Spleen (tissue), 11 donors: ENCODE measurements around the gene METTL24. TPM values are rescaled to one million over a fixed set of nuclear protein-coding genes. Genes with fewer than 3 reads are reported as not detected.
"Not testable (repeated sequence)": the region's sequence is repeated elsewhere in the genome, so short reads cannot be mapped to it uniquely, and the experiment has no call there.

Experiments used
- DNase-seq: peaks from one replicate; pipeline ENCODE4 v3.0.0-alpha.2; 2020
- H3K27ac ChIP-seq, 8 donors: fragments of 200-600 bp; sonication (generic) in 7 of 8; 1 replicate in 4 of 8; 2 replicates in 4 of 8; pipeline versions ENCODE4 v1.5.0 to v1.8.0; 2016 to 2021; ENCODE audit warnings: inconsistent platforms in 4 of 8, mild to moderate bottlenecking in 4 of 8, moderate library complexity in 1 of 8
- H3K27me3 ChIP-seq, 7 donors: fragments of 200-600 bp; sonication (generic) in 6 of 7; replicated peaks in 1 of 7; 1 replicate in 4 of 7; 2 replicates in 3 of 7; pipeline versions ENCODE4 v1.5.0 to v1.8.0; 2016 to 2021; ENCODE audit warnings: inconsistent platforms in 3 of 7, mild to moderate bottlenecking in 1 of 7
- H3K36me3 ChIP-seq, 6 donors: fragments of 200-600 bp; sonication (generic) in 5 of 6; 1 replicate in 4 of 6; 2 replicates in 2 of 6; pipeline versions ENCODE4 v1.5.0 to v1.8.0; 2016 to 2021; ENCODE audit warnings: inconsistent platforms in 2 of 6
- H3K4me1 ChIP-seq, 6 donors: fragments of 200-600 bp; sonication (generic) in 5 of 6; 1 replicate in 3 of 6; 2 replicates in 3 of 6; pipeline versions ENCODE4 v1.5.0 to v1.8.0; 2016 to 2021; ENCODE audit warnings: inconsistent platforms in 3 of 6
- H3K4me3 ChIP-seq, 8 donors: fragments of 200-600 bp; sonication (generic) in 7 of 8; 1 replicate in 4 of 8; 2 replicates in 4 of 8; pipeline versions ENCODE4 v1.5.0 to v1.8.0; 2016 to 2021; ENCODE audit warnings: inconsistent platforms in 4 of 8, mild to moderate bottlenecking in 4 of 8, moderate library complexity in 2 of 8
- H3K9me3 ChIP-seq, 8 donors: fragments of 200-600 bp; sonication (generic) in 7 of 8; 1 replicate in 4 of 8; 2 replicates in 4 of 8; pipeline versions ENCODE4 v1.5.0 to v1.8.0; 2016 to 2021; ENCODE audit warnings: inconsistent platforms in 4 of 8
- CTCF ChIP-seq, 11 experiments: fragments of 200-600 bp in 7 of 11; fragments of 450-650 bp in 4 of 11; sonication (generic) in 4 of 11; IDR thresholded peaks in 8 of 11; conservative IDR thresholded peaks in 3 of 11; 1 replicate in 7 of 11; 2 replicates in 4 of 11; pipeline versions ENCODE4 v1.4.0 to v1.8.0; 2016 to 2021; ENCODE audit warnings: antibody characterized with exemption in 11 of 11, inconsistent platforms in 4 of 11, mild to moderate bottlenecking in 1 of 11
- POLR2A ChIP-seq, 3 donors: fragments of 450-650 bp; IDR thresholded peaks; one replicate each; pipeline ENCODE4 v1.5.1; 2017; ENCODE audit warnings: antibody characterized with exemption in 3 of 3, mild to moderate bottlenecking in 1 of 3
- POLR2AphosphoS5 ChIP-seq, 3 donors: sonication (generic); formaldehyde crosslinking; IDR thresholded peaks; one replicate each; pipeline ENCODE4 v1.5.1; 2017; ENCODE audit warnings: antibody characterized with exemption in 3 of 3
- WGBS, 5 donors: extraction: QIAGEN DNeasy Blood & Tissue Kit in 3 of 5; methylation state at CpG; one replicate each; pipeline versions ENCODE4 v1.1.5 to v1.1.7; 2013 to 2018; 5-methylcytosine and 5-hydroxymethylcytosine counted together
- intact Hi-C: fragments of 100-400 bp; cut with DNase I; formaldehyde crosslinking; loops from one replicate; pipeline ENCODE4 v1.15.0; 2023; ENCODE audit warnings: low total_unique reads
- polyA plus RNA-seq, 3 donors: library from polyadenylated mRNA; stranded (reverse); fragments of 200-250 nt; gene quantifications; one replicate each; pipeline ENCODE4 v1.2.1, GENCODE V29; 2013
- total RNA-seq, 7 donors: library from RNA; depleted of rRNA in 3 of 7; stranded (reverse); fragments of >200 nt in 3 of 7; fragmentation: NEBNext Ultra II Directional in 4 of 7; extraction: Animal tissue kit (Norgen Biotek cat#: 25700) in 4 of 7; gene quantifications; one replicate each; pipeline versions ENCODE4 v1.1.0 to v1.2.1, GENCODE V29; 2016 to 2021
- donor health status: healthy with polysubstance abuse.
- donor health status: DM: no; HTN: no; CAD: no; lungs with moderate emphysema.
- donor health status: DM: no; HTN: no; CAD: no.
- donor health status: Bipolar disorder and iron deficiency.
- donor health status: healthy.
- donor health status: DM: no; HTN: no; CAD: no.
- donor health status: DM: yes; HTN: yes; CAD: no.

METTL24 gene
- total and polyA plus RNA-seq, 10 donors, result 0.67 to 1.2 (median 0.98) TPM; not detected in 5

- TF ChIP-seq POLR2A (IDR thresholded peaks at IDR 0.05) (no peak), POLR2AphosphoS5 (IDR thresholded peaks at IDR 0.05) (no peak), CTCF (IDR thresholded peaks at IDR 0.05 in 8 of 11, conservative IDR thresholded peaks at IDR 0.05 in 3 of 11) (no peak)
- WGBS, 5 donors, result 40 to 49% (median 43%) methylated on average over 2 of the region's 2 CpGs
- Histone ChIP-seq H3K4me1 (peaks cover 0 to 5% (median 0%) of the 10 kb centered on the region in 6 donors), H3K36me3 (no peaks in the 10 kb centered on the region), H3K27me3 (no peaks in the 10 kb centered on the region), H3K9me3 (peaks cover 0 to 17% (median 0%) of the 10 kb centered on the region in 8 donors), H3K27ac (no peak overlapping the region), H3K4me3 (no peak overlapping the region)
- no peak for DNase-seq
- intact Hi-C loops, result no loop called here
These were observed 50.8 kb downstream of the METTL24 start for GRCh38 chr6:110307368-110307767.

- WGBS, 5 donors, result 81 to 94% (median 90%) methylated on average over 2 of the region's 2 CpGs
- H3K27ac ChIP-seq, H3K4me1 ChIP-seq, H3K36me3 ChIP-seq, DNase-seq, intact Hi-C loops, H3K4me3 ChIP-seq, H3K27me3 ChIP-seq: not testable (repeated sequence)
- H3K9me3 ChIP-seq, result peaks cover 0 to 17% (median 0%) of the 10 kb centered on the region in 8 donors
These were observed 52.3 kb downstream of the METTL24 start for GRCh38 chr6:110305832-110306231.

GRCh38 chr6:110303692-110304091 lies 54.5 kb downstream of the METTL24 start:
- DNase-seq, H3K9me3 ChIP-seq, H3K36me3 ChIP-seq, H3K27me3 ChIP-seq, H3K27ac ChIP-seq, H3K4me3 ChIP-seq, H3K4me1 ChIP-seq, intact Hi-C loops: not testable (repeated sequence)
- WGBS, 5 donors, result 48 to 92% (median 88%) methylated on average over 4 to 6 of the region's 6 CpGs

- 84 to 93% (median 90%) methylated on average over 5 of the region's 5 CpGs for WGBS, 5 donors
- Histone ChIP-seq H3K9me3 (no peaks in the 10 kb centered on the region), H3K4me1 (peaks cover 0 to 13% (median 0%) of the 10 kb centered on the region in 6 donors), H3K27me3 (peaks cover 0 to 8% (median 0%) of the 10 kb centered on the region in 7 donors), H3K36me3 (no peaks in the 10 kb centered on the region), H3K27ac (no peak overlapping the region), H3K4me3 (no peak overlapping the region)
- no peak for DNase-seq
- TF ChIP-seq POLR2A (IDR thresholded peaks at IDR 0.05), result no peak
- TF ChIP-seq CTCF (IDR thresholded peaks at IDR 0.05 in 8 of 11, conservative IDR thresholded peaks at IDR 0.05 in 3 of 11), result no peak
- intact Hi-C loops, result no loop called here
These were observed 59.2 kb downstream of the METTL24 start for GRCh38 chr6:110298916-110299315.

- Histone ChIP-seq H3K4me1 (peaks cover 0 to 13% (median 0%) of the 10 kb centered on the region in 6 donors), H3K27ac (no peak overlapping the region), H3K4me3 (no peak overlapping the region), H3K27me3 (peaks cover 0 to 8% (median 0%) of the 10 kb centered on the region in 7 donors), H3K36me3 (no peaks in the 10 kb centered on the region), H3K9me3 (no peaks in the 10 kb centered on the region)
- WGBS, 5 donors, result 59 to 71% (median 68%) methylated on average over 2 of the region's 2 CpGs
- no peak for DNase-seq
- TF ChIP-seq POLR2AphosphoS5 (IDR thresholded peaks at IDR 0.05), result no peak
- no peak for TF ChIP-seq POLR2A (IDR thresholded peaks at IDR 0.05)
- no peak for TF ChIP-seq CTCF (IDR thresholded peaks at IDR 0.05 in 8 of 11, conservative IDR thresholded peaks at IDR 0.05 in 3 of 11)
- intact Hi-C loops, result no loop called here
These were observed 59.7 kb downstream of the METTL24 start for GRCh38 chr6:110298411-110298810.
